ENCODE data around the gene CDK6. TPM values are rescaled to one million over a fixed set of nuclear protein-coding genes. Genes with fewer than 3 reads are reported as not detected.

Gene CDK6
- total and polyA plus RNA-seq, 2 experiments from 2014 or later, result 7.4 to 23.7 TPM

GRCh38 chr7:92873776-92874175 lies 37.4 kb upstream of the CDK6 start:
- Histone ChIP-seq H3F3A (replicated peaks; ENCODE audit: low read depth) (no peaks in the 10 kb centered on the region), H2AFZ (no peak overlapping the region), H3K4me1 (ENCODE audit: insufficient read depth) (peaks cover 9% of the 10 kb centered on the region; the same call in 1 of the 2 replicates), H3K27ac (ENCODE audit: low read depth) (no peak overlapping the region), H3K79me2 (replicated peaks; ENCODE audit: insufficient read depth) (no peaks in the 10 kb centered on the region), H3K27me3 (ENCODE audit: insufficient read depth) (no peaks in the 10 kb centered on the region), H3K4me3 (no peak overlapping the region), H4K20me1 (replicated peaks; ENCODE audit: insufficient read depth) (no peaks in the 10 kb centered on the region), H3K9me2 (ENCODE audit: insufficient read depth) (no peaks in the 10 kb centered on the region), H3K4me2 (no peak overlapping the region), H3K36me3 (ENCODE audit: insufficient read depth) (no peaks in the 10 kb centered on the region)
- Mint-ChIP-seq H3K27me3 (ENCODE audit: insufficient read depth, low read depth, poor library complexity) (no peaks in the 10 kb centered on the region), H3K4me3 (no peak overlapping the region), H3K36me3 (ENCODE audit: low read depth) (no peaks in the 10 kb centered on the region; the same call in 2 of the 3 replicates), H3K27ac (no peak overlapping the region), H3K9me3 (no peaks in the 10 kb centered on the region), H3K4me1 (peaks cover 10% of the 10 kb centered on the region; the same call in 2 of the 3 replicates)
- TF ChIP-seq EZH2phosphoT487 (IDR thresholded peaks at IDR 0.05; ENCODE audit: unreplicated experiment), result no peak
- TF ChIP-seq JUNB (IDR thresholded peaks at IDR 0.05; ENCODE audit: unreplicated experiment), result no peak
- TF ChIP-seq POLR2AphosphoS5 (IDR thresholded peaks at IDR 0.05; ENCODE audit: low read depth), result no peak
- no peak for TF ChIP-seq EZH2 (IDR thresholded peaks at IDR 0.05; ENCODE audit: low read depth, unreplicated experiment)
- no peak for TF ChIP-seq ETS1 (IDR thresholded peaks at IDR 0.05)
- no peak for TF ChIP-seq REST (IDR thresholded peaks at IDR 0.05; ENCODE audit: unreplicated experiment)
- no peak for TF ChIP-seq ZNF114 (CRISPR knock-in tag; IDR thresholded peaks at IDR 0.05)
- no peak for TF ChIP-seq ZNF331 (CRISPR knock-in tag; IDR thresholded peaks at IDR 0.05; ENCODE audit: low read depth)
- TF ChIP-seq STAT1 (IDR thresholded peaks at IDR 0.05; ENCODE audit: unreplicated experiment), result no peak
- TF ChIP-seq NANOG (IDR thresholded peaks at IDR 0.05; ENCODE audit: borderline replicate concordance), result no peak
- no peak for TF ChIP-seq CREB1 (CRISPR knock-in tag; IDR thresholded peaks at IDR 0.05; ENCODE audit: low read depth)
- no peak for TF ChIP-seq ZNF462 (CRISPR knock-in tag; IDR thresholded peaks at IDR 0.05)
- no peak for TF ChIP-seq CTCF (conservative IDR thresholded peaks at IDR 0.05; ENCODE audit: low read depth in 2 of 2)
- ATAC-seq, result no peak
- no peak for DNase-seq (ENCODE audit: low spot score)
